ENCODE data around the gene INPP5D.

GRCh38 chr2:233060980-233061590, 943 bp downstream of the INPP5D start:
- TF ChIP-seq CTCF (IDR thresholded peaks at IDR 0.05) (no peak), POLR2A (IDR thresholded peaks at IDR 0.05; ENCODE audit: low read depth) (no peak), POLR2AphosphoS5 (IDR thresholded peaks at IDR 0.05) (no peak)
